ENCODE data around the gene MAP1LC3B2.

Gene MAP1LC3B2

DNA sequence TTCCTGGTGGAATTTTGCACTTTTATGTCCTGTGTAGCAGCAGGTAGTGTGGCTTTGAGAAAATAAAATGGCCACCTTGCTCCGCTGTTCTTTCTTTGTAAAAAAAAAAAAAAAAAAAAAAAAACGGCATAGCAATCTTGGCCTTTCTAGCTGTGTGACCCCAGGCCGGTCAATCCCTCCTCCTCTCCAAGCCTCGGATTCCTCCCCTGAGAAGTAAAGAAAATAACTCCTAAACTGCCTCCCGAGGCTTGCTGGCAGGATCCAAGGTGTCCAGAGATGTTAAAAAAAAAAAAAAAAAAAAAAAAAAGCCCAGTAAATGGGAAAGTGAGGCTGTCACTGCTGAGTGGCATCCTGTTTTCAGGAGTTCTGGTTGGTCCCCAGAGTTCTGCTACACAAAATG lies 23.9 kb upstream of the MAP1LC3B2 start:
- Histone ChIP-seq H3K4me2 (no peak overlapping the region), H3K27me3 (no peaks in the 10 kb centered on the region), H4K20me1 (no peaks in the 10 kb centered on the region), H3K9ac (no peak overlapping the region), H3K36me3 (no peaks in the 10 kb centered on the region), H3K4me3 (no peak overlapping the region), H3K9me3 (no peaks in the 10 kb centered on the region), H3K4me1 (peaks cover 48% of the 10 kb centered on the region), H3K27ac (no peak overlapping the region)
- no peak for TF ChIP-seq Cebpa-rat (IDR thresholded peaks at IDR 0.05)

DNA sequence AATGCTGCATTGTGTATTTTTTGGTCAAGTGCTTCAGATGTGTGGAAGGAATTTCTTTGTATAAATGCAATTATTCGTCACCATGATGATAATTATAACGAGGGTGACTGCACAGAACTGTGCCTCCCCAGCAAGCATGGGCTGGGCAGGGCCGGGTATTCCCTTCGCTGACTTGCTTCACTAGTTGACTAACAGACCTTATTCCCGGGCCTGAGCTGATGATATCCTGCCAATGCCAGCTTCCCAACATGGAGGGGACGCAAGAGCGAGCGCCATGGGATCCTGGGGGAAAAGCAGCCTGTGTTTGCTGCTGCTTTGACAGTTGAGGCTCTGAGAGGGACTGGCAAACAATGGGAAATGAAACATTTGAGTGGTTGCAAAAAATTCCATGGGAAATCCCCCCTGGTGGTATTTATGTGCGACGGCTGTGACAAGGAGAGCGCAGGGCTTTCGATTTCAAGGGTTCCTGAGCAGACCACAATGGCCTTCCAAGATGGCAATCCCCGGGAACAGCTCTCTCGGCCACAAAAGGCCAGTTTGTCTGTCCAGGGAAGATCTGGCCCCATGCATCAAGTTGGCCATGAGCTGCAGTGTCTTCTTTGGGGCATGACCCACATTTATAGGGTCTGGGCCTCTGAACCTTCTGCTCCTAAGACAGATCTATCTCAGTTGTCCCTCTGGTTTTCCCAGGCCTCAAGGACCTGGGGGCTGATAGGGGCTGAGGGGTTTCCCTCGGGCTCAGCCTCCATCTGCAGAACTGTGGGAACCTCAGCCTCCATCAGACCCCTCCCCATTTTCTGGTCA lies 21.9 kb upstream of the MAP1LC3B2 start:
- Histone ChIP-seq H3K4me1 (peaks cover 50% of the 10 kb centered on the region), H3K9ac (no peak overlapping the region), H3K36me3 (no peaks in the 10 kb centered on the region), H3K9me3 (no peaks in the 10 kb centered on the region), H3K4me3 (no peak overlapping the region), H3K4me2 (peak overlapping the region; percentile 32), H4K20me1 (no peaks in the 10 kb centered on the region), H3K27ac (no peak overlapping the region), H3K27me3 (no peaks in the 10 kb centered on the region)
- no peak for TF ChIP-seq Cebpa-rat (IDR thresholded peaks at IDR 0.05)

DNA sequence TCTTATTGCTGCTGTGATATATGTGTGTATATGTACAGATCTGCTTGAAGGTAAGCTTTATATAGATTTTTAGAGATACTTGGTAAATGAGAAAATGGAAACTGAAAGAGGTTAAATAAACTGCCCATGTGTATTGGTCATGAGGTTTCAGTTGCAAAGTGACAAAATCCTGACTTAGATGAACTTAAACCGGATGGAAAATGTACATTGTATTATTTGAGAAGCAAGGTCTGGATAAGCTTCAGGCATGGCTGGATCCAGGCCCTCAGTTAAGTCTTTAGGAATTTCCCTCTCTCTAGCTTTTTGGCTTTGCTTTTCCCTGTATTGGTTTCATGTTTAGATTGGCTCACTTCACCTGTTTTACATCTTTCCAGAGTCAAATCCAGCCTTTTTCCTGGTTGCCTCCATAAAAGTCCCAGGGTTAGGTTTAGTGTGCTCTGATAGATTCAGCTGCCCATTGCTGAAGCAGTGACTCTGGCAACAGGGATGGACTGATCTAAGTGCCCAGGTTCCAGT lies 21.0 kb upstream of the MAP1LC3B2 start:
- Histone ChIP-seq H3K27ac (no peak overlapping the region), H3K9me3 (no peaks in the 10 kb centered on the region), H3K27me3 (no peaks in the 10 kb centered on the region), H3K4me2 (peak overlapping the region; percentile 27; the same call in 1 of the 2 replicates), H3K4me1 (peaks cover 44% of the 10 kb centered on the region), H3K36me3 (no peaks in the 10 kb centered on the region), H4K20me1 (no peaks in the 10 kb centered on the region), H3K9ac (no peak overlapping the region), H3K4me3 (no peak overlapping the region)
- no peak for TF ChIP-seq Cebpa-rat (IDR thresholded peaks at IDR 0.05)

DNA sequence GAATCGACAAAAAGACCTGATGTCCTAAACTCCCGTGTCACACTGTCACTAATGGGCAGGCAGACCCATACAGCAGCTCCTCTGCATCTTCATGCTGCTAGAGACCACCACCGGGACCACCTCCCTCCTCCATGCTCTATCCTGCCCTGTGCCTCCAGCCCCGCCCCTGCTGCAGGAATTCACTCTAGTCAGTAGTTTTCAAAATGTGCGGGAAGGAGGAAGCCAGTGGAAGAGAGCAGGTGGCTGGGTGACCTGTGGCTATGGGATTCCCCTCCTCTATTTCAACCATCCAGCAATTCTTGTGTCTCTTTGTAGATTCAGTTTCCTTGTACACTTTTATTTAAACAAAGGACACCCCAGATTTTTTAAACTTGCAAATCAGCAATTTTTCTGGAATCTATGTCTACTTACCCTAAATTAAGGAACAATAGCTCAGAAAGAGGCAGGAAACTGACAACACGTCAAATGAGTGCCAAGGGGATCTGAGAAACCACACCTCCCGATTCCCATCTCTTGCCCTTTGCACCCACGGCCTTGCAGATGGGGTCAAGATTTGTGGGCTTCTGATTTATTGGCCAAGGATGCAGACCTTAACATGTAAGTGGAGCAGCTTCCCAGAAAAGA lies 20.4 kb upstream of the MAP1LC3B2 start:
- Histone ChIP-seq H3K9me3 (no peaks in the 10 kb centered on the region), H4K20me1 (no peaks in the 10 kb centered on the region), H3K4me1 (peaks cover 44% of the 10 kb centered on the region), H3K4me3 (no peak overlapping the region), H3K4me2 (peak overlapping the region; percentile 27; the same call in 1 of the 2 replicates), H3K9ac (no peak overlapping the region), H3K27ac (no peak overlapping the region), H3K36me3 (no peaks in the 10 kb centered on the region), H3K27me3 (no peaks in the 10 kb centered on the region)
- no peak for TF ChIP-seq Cebpa-rat (IDR thresholded peaks at IDR 0.05)

DNA sequence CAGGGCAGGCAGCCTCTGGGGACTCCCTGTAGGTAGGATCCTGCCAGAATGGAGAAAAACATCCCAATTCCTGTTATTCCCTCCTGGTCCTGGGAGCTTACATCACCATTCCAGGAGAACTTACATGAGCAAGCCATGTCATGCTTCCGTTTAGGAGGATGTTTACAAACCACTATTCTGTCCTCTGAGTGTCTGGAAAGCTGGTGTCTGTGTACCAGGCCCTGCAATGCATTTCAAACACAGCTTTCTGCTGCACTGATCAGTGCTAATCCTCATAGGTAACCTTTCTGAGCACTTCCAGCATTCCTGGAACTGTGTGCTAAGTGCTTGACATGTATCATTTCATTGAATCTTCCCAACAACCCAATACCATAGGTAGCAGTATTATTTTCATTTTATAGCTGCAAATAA lies 19.8 kb upstream of the MAP1LC3B2 start:
- Histone ChIP-seq H3K9ac (no peak overlapping the region), H4K20me1 (no peaks in the 10 kb centered on the region), H3K36me3 (no peaks in the 10 kb centered on the region), H3K27ac (no peak overlapping the region), H3K27me3 (no peaks in the 10 kb centered on the region), H3K4me1 (peaks cover 43% of the 10 kb centered on the region), H3K4me3 (no peak overlapping the region), H3K9me3 (no peaks in the 10 kb centered on the region), H3K4me2 (peak overlapping the region; percentile 27; the same call in 1 of the 2 replicates)
- TF ChIP-seq Cebpa-rat (IDR thresholded peaks at IDR 0.05): no peak

DNA sequence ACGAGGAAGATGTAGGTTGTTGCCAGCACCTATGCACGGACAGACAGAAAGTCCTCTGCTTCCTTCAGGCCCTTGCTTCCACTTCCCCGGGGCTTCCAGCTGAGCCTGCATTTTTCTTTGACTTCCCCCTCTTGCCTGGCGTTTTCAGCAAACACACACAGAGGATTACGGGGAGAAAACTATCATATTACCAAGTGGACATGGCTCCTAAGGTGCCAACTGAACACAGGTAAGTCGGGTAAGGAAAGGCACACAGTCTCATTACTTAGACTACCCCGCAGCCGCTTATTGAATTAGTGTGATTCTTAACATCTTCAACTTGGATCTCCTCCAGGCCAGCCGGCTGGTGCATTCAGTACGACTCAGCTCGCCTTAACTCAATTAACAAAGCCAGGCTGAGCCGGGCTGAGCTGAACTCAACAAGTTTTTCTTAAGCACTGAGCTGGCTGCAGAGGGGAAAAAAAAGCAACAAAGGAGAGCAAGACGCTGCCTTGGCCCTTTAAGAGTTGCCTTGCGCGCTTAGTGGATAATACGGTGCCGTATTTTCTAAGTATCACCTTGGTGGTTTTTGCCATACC lies 19.2 kb upstream of the MAP1LC3B2 start:
- H3K27ac ChIP-seq: no peak overlapping the region
- no peak overlapping the region for H3K9ac ChIP-seq
- H3K4me3 ChIP-seq: no peak overlapping the region
- no peaks in the 10 kb centered on the region for H3K27me3 ChIP-seq
- no peaks in the 10 kb centered on the region for H3K9me3 ChIP-seq
- no peak overlapping the region for H3K4me2 ChIP-seq
- peaks cover 37% of the 10 kb centered on the region for H3K4me1 ChIP-seq
- no peaks in the 10 kb centered on the region for H3K36me3 ChIP-seq
- no peaks in the 10 kb centered on the region for H4K20me1 ChIP-seq
- TF ChIP-seq Cebpa-rat (IDR thresholded peaks at IDR 0.05): no peak

DNA sequence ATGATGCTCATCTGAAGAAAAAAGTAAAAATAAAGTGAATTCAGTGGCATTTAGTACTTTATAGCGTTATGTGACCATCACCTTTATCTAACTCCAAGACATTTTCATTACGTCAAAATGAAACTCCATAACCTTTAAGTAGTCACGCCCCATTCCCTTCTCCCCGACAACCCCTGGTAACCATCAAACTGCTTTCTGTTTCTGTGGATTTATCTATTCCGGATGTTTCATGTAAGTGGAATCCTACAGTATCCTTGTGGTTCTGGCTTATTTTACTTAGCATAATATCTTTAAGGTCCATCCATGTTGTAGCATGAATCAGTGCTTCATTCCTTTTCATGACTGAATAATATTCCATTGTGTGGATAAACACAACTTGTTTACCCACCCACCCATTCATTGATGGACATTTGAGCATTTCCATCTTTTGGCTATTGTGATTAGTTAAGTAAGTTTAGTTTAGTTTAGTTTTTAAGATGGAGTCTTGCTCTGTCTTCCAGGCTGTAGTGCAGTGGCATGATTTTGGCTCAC lies 18.5 kb upstream of the MAP1LC3B2 start:
- H3K27ac ChIP-seq: no peak overlapping the region
- no peak overlapping the region for H3K4me2 ChIP-seq
- TF ChIP-seq Cebpa-rat (IDR thresholded peaks at IDR 0.05): no peak
- H3K27me3 ChIP-seq: no peaks in the 10 kb centered on the region
- no peak overlapping the region for H3K4me3 ChIP-seq
- H3K36me3 ChIP-seq: no peaks in the 10 kb centered on the region
- H4K20me1 ChIP-seq: no peaks in the 10 kb centered on the region
- H3K9me3 ChIP-seq: no peaks in the 10 kb centered on the region
- peaks cover 37% of the 10 kb centered on the region for H3K4me1 ChIP-seq
- H3K9ac ChIP-seq: no peak overlapping the region

DNA sequence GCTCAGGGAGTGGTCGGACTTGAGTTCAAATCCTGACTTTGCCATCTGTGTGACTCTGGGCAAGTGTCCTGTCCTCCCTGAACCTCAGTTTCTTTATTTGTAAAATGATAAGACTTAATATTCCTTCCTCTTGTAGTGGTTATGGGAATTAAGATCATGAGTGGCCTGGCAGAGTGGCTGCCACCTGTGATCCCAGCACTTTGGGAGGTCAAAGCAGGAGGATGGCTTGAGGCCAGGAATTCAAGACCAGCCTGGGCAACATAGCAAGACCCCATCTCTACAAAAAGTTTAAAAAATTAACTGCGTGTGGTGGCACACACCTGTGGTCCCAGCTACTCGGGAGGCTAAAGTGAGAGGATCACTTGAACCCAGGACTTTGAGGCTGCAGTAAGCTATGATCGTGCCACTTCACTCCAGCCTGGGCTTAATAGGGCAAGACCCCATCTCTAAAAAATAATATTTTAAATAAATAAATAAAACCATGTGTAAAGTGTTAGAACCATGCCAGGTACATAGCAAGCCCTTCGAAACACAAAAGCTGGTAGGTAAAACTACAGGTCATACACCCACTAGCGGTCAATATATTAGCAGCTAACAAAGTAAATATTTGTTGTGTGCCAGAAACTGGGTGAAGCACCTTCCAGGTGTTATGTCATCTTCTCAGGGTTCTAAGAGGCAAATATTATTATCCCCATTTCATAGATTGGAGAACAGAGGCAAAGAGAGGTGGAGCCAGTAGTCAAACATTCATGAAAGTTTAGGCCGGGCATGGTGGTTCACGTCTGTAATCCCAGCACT lies 17.4 kb upstream of the MAP1LC3B2 start:
- no peak for TF ChIP-seq Cebpa-rat (IDR thresholded peaks at IDR 0.05)
- H3K36me3 ChIP-seq: no peaks in the 10 kb centered on the region
- peaks cover 36% of the 10 kb centered on the region for H3K4me1 ChIP-seq
- no peak overlapping the region for H3K9ac ChIP-seq
- no peak overlapping the region for H3K4me3 ChIP-seq
- H3K27me3 ChIP-seq: no peaks in the 10 kb centered on the region
- no peaks in the 10 kb centered on the region for H4K20me1 ChIP-seq
- H3K4me2 ChIP-seq: no peak overlapping the region
- no peaks in the 10 kb centered on the region for H3K9me3 ChIP-seq
- H3K27ac ChIP-seq: no peak overlapping the region

DNA sequence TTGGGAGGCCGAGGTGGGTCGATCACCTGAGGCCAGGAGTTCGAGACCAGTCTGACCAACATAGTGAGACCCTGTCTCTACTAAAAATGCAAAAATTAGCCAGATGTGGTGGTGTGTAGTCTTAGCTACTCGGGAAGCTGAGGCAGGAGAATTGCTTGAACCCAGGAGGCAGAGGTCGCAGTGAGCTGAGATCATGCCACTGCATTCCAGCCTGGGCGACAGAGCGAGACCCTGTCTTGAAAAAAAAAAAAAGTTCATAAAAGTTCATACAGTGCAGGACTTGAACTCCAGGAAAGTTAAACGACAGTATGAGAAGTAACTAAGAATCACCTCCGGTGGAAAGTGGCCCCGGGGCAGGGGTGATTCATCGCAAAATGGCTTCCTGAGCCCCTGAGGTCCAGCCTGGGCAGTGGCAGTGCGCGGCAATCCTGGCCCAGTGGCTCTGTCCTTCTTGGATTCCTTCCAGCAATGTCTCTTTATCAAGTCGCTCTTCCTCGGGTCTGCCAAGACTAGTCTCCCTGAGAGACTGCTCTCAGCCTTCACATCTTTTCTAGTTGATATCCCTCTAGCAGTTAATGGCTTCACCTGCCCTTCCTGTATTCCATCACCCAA lies 16.7 kb upstream of the MAP1LC3B2 start:
- Histone ChIP-seq H4K20me1 (no peaks in the 10 kb centered on the region), H3K27ac (no peak overlapping the region), H3K27me3 (no peaks in the 10 kb centered on the region), H3K9me3 (no peaks in the 10 kb centered on the region), H3K4me3 (no peak overlapping the region), H3K4me1 (peaks cover 35% of the 10 kb centered on the region), H3K9ac (no peak overlapping the region), H3K36me3 (no peaks in the 10 kb centered on the region), H3K4me2 (no peak overlapping the region)
- TF ChIP-seq Cebpa-rat (IDR thresholded peaks at IDR 0.05): no peak

Data from BLaER1 (cell line).